Measurements from ENCODE around the gene MRPS18A. TPM values are rescaled to one million over a fixed set of nuclear protein-coding genes. Genes with fewer than 3 reads are reported as not detected.

Gene MRPS18A
- total and polyA plus RNA-seq, 9 of the 15 experiments (the other 6 are each of a cell fraction or from before 2014, with no cell fraction given), result 87.5 to 243 (median 125) TPM

DNA sequence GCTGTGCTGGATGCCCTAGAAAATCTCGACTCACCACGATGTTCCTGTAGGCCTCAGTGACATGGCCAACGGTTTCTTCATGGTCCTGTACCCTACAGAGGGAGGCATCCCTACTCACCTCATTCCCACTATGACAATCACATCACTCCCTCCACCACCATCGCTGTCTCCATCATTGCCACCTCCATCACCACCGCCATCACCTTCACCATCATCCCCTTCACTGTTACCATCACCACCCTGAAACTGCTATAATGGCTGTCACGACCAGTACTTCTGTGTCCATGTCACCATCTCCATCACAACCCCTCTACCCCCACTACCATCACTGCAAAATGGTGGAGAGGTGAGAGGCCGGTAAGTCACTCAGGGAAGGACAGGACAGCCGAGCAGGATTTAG lies 29.8 kb upstream of the MRPS18A start:
- CTCF ChIA-PET (ENCODE audit: low intra/inter-chr PET ratio), result no interaction called here
- BruUV-seq (replicated peaks), result no TSS peak
- no peaks in the 10 kb centered on the region for H3K9me3 ChIP-seq (replicated peaks; ENCODE audit: control insufficient read depth, insufficient read depth, low read depth, low read length)
- TF ChIP-seq, protein P1, sequence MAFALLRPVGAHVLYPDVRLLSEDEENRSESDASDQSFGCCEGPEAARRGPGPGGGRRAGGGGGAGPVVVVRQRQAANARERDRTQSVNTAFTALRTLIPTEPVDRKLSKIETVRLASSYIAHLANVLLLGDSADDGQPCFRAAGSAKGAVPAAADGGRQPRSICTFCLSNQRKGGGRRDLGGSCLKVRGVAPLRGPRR (CRISPR knock-in tag; IDR thresholded peaks at IDR 0.05), result no peak
- TF ChIP-seq, protein P2, sequence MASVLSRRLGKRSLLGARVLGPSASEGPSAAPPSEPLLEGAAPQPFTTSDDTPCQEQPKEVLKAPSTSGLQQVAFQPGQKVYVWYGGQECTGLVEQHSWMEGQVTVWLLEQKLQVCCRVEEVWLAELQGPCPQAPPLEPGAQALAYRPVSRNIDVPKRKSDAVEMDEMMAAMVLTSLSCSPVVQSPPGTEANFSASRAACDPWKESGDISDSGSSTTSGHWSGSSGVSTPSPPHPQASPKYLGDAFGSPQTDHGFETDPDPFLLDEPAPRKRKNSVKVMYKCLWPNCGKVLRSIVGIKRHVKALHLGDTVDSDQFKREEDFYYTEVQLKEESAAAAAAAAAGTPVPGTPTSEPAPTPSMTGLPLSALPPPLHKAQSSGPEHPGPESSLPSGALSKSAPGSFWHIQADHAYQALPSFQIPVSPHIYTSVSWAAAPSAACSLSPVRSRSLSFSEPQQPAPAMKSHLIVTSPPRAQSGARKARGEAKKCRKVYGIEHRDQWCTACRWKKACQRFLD (CRISPR knock-in tag; IDR thresholded peaks at IDR 0.05), result no peak
- TF ChIP-seq RB1 (IDR thresholded peaks at IDR 0.05; ENCODE audit: low read depth) (no peak), ARID1B (IDR thresholded peaks at IDR 0.05) (no peak), ZNF431 (CRISPR knock-in tag; IDR thresholded peaks at IDR 0.05) (no peak), SNRNP70 (optimal IDR thresholded peaks at IDR 0.05; ENCODE audit: low read depth, low read length) (no peak), EWSR1 (IDR thresholded peaks at IDR 0.05; ENCODE audit: borderline replicate concordance, low read depth, partially characterized antibody) (no peak), HMG20A (CRISPR knock-in tag; conservative IDR thresholded peaks at IDR 0.05) (no peak), POLR2AphosphoS5 (IDR thresholded peaks at IDR 0.05; ENCODE audit: control insufficient read depth, insufficient read depth, low read depth, low read length) (no peak), RFX5 (IDR thresholded peaks at IDR 0.05; ENCODE audit: low read depth, low read length) (no peak), EHMT2 (IDR thresholded peaks at IDR 0.05) (peak; percentile 74; the same call in 1 of the 2 replicates), CREBBP (IDR thresholded peaks at IDR 0.05; ENCODE audit: low read depth, low read length) (no peak), BACH1 (tag; IDR thresholded peaks at IDR 0.05) (no peak), TCF3 (CRISPR knock-in tag; IDR thresholded peaks at IDR 0.05) (no peak)
- TF ChIP-seq, protein P3, sequence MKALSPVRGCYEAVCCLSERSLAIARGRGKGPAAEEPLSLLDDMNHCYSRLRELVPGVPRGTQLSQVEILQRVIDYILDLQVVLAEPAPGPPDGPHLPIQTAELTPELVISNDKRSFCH (CRISPR knock-in tag; IDR thresholded peaks at IDR 0.05), result no peak
- TF ChIP-seq, protein P3 (tag; IDR thresholded peaks at IDR 0.05), result peak; percentile 38; the same call in 1 of the 2 replicates
- POLR2A ChIA-PET, result no interaction called here
- H3K79me2 ChIP-seq (ENCODE audit: control insufficient read depth, insufficient read depth, low read length), result no peaks in the 10 kb centered on the region
- no peak overlapping the region for H3K4me3 ChIP-seq
- intact Hi-C loops (cut with micrococcal nuclease) (no loop called here), in situ Hi-C loops (cut with MboI) (no loop called here)
- no peaks in the 10 kb centered on the region for H3K36me3 ChIP-seq (ENCODE audit: control insufficient read depth, insufficient read depth, low read length)
- no peak overlapping the region for H3K9ac ChIP-seq (ENCODE audit: insufficient read depth in 1 of 2, low read depth in 2 of 2, low read length in 2 of 2)
- ATAC-seq (no peak), FAIRE-seq (no peak), DNase-seq (ENCODE audit: extremely low read depth in 1 of 4, low spot score in 3 of 4) (no peak)
- no peak overlapping the region for H3K4me2 ChIP-seq (ENCODE audit: insufficient read depth, low read length)
- H3K27me3 ChIP-seq (ENCODE audit: control insufficient read depth in 2 of 2, insufficient read depth in 2 of 2, low read length in 2 of 2), result no peaks in the 10 kb centered on the region
- peaks cover 26 to 28% of the 10 kb centered on the region in 2 experiments for H3K4me1 ChIP-seq (replicated peaks in 1 of 2; ENCODE audit: control insufficient read depth in 2 of 2, insufficient read depth in 2 of 2, low read length in 2 of 2)
- H3K9me1 ChIP-seq (ENCODE audit: control insufficient read depth, insufficient read depth, low read length), result no peaks in the 10 kb centered on the region
- no peaks in the 10 kb centered on the region for H4K20me1 ChIP-seq (replicated peaks; ENCODE audit: control insufficient read depth, insufficient read depth, low read length)
- no peak overlapping the region for H3K27ac ChIP-seq (ENCODE audit: extremely low read depth, low read depth, low read length)
- peak overlapping the region; percentile 50; the same call in 1 of the 2 replicates for H2AFZ ChIP-seq (ENCODE audit: low read depth, low read length)
- WGBS (ENCODE audit: insufficient coverage, low coverage, missing lambda C conversion rate), result 38% methylated on average over 8 of the region's 8 CpGs
